GM19395 (cell line): ENCODE data around the gene NPNT.

Experiments used
- ATAC-seq: cut with Tn5 transposase; IDR thresholded peaks from one replicate; pipeline ENCODE4 v1.9.1; 2021; ENCODE audit warnings: mild to moderate bottlenecking, moderate library complexity; ENCODE audit not compliant: unreplicated experiment

NPNT gene

DNA sequence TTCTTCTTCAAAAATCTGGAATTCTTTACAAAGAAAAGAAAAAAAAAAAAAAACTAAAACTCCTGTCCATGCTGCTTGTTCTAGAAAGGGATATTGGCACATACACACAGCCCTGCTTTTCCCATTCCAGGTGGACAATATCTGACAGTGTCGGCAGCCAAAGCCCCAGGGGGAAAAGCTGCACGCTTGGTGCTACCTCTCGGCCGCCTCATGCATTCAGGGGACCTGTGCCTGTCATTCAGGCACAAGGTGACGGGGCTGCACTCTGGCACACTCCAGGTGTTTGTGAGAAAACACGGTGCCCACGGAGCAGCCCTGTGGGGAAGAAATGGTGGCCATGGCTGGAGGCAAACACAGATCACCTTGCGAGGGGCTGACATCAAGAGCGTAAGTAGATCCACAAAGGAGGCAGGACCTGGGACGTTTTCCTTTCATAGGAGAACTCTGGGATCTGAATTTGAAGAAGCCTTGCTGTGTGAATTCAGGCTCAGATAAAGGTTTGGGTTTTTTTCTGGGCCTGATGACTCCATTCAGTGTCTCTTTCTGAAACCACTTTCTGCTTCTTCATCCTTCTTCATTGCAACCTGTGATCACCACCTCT lies 71.9 kb downstream of the NPNT start:
- ATAC-seq: no peak

- no peak for ATAC-seq
Measured at GRCh38 chr4:105969575-105969974, 74.3 kb downstream of the NPNT start.

DNA sequence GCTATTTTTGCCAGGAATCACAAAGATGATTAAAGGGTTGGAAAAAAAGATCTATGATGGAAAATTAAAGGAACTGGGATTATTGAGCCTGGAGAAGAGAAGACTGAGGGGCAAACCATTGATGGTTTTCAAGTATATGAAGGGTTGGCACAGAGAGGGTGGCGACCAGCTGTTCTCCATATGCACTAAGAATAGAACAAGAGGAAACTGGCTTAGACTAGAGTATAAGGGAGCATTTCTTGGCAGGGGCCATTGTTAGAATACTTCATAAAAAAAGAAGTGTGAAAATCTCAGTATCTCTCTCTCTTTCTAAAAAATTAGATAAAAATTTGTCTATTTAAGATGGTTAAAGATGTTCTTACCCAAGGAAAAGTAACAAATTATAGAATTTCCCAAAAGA lies 75.1 kb downstream of the NPNT start:
- no peak for ATAC-seq

DNA sequence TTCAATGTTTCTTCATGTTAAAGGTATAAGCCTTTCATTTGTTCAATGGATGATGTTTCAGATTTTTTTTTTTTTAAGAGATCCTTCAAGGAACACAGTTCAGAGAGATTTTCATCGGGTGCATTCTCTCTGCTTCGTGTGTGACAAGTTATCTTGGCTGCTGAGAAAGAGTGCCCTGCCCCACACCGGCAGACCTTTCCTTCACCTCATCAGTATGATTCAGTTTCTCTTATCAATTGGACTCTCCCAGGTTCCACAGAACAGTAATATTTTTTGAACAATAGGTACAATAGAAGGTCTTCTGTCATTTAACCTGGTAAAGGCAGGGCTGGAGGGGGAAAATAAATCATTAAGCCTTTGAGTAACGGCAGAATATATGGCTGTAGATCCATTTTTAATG lies 75.8 kb downstream of the NPNT start:
- no peak for ATAC-seq

GRCh38 chr4:105972946-105973621 lies 77.8 kb downstream of the NPNT start:
- no peak for ATAC-seq

DNA sequence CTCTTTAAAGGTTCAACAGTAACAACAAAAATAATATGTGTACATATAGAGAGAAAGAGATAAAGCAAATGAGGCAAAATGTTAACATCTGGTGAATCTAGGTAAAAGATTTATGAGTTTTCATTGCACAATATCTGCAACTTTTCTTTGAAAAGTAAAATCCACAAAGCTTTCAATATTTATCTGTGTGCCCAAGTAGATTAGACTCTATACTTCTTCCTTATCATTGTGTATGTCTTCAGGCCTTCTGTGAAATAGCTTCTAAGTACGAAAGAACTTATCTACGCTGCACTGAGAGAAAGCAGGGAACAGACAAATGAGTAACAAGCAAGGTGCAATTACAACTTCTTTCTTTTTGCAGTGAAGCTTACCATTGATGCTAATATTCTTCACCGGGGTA lies 81.6 kb downstream of the NPNT start:
- no peak for ATAC-seq

GRCh38 chr4:105978684-105979296 lies 83.5 kb downstream of the NPNT start:
- no peak for ATAC-seq

- no peak for ATAC-seq
Measured at GRCh38 chr4:105979506-105979905, 84.2 kb downstream of the NPNT start.

DNA sequence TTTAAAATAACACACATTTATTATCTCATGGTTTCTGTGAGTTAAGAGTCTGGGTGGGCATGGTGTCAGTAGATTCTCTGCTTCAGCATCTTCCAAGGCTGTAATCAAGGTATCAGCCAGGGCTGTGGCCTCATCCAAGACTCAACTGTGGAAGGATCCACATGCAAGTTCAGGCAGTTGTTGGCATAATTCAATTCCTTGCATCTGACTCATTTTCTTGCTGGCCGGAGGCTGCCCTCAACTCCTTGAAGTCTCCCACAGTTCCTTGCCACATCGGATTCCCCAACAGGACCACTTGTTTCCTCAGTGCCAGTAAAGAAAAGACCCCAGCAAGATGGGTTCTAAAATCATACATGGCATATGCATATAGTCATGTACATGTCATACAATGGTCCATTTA lies 93.4 kb downstream of the NPNT start:
- no peak for ATAC-seq

DNA sequence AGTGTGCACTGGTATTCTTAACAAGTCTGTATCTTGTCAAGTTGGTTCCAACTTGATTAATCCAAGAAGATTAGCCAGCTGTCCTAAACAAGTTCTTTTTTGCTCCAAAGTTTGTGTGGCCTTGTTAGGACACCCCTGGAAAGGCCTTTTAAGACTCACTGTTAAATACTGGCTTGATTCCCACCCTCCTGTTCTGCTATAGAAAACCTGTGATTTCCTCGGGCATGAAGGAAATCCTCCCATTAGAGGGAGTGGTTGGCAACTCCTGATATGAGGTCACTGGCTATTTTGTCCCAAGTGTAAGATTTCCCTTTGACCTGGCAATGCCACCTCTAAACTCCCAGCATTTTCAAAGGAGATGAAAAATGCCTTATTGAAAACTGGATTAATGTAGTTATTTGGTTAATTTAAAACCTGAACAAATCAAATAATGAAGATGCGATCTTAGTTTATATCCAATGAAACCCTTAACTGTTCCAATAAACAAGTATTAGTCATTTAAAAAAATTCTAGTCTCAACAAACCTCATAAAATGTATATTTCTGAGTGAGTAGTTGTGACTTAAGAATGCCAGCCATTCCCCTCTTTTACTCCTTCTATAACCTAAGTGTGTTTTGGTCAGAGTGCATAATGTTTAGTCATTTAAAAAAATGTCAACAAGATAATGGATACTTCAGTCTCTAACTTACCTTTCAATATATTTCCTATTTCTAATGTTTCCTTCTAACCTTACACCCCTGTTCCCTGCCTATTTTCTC lies 94.4 kb downstream of the NPNT start:
- ATAC-seq: no peak

- ATAC-seq: no peak
Measured at GRCh38 chr4:105990933-105991332, 95.7 kb downstream of the NPNT start.

DNA sequence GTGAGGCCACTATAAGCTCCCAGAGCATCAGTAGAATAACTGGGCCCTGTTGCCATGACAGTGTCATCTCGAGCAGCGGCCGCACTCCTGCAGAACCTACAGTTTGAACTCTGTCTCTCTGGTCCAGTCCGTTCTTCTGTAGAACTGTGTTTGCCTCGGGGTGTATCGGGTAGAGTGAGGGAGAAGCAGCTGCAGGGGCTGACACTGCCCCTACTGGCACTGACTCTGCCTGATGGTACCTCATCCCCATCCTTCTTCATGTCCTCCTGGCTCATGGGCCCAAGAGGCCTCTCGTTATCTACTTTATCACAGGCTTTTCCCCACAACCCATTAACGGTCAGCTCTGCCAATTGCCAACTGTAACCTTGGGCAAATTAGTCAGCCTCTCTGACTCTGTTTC lies 96.5 kb downstream of the NPNT start:
- no peak for ATAC-seq

DNA sequence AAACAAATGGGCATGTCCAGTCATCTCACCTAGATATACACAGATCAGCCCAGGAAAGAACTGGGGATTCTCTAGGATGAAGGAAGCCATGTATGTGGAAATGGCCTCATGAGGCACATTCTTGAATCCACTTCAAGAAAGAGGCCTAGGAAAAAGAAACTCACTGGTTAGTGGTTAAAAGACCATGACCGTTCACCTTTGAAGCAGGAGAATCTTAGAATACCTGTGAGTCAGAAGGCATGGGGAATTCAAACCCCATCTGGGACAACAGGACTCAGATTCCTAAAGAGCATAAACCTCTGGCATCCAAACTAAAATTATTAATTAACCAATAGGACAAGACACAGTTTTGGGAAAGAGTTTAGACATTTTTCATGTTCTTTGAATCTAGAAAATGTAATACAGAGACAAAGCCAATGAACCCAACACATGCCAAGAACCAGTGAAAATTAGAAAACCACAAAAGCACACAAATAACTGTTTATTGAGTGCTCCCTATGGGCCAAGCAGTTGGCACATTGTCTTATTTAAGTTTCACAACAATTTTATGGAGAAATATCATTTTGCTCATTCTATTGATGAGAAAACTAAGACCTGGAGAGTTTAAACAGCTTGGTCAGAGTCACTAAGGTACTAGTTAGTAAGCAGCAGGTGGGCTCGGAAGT lies 97.5 kb downstream of the NPNT start:
- no peak for ATAC-seq

DNA sequence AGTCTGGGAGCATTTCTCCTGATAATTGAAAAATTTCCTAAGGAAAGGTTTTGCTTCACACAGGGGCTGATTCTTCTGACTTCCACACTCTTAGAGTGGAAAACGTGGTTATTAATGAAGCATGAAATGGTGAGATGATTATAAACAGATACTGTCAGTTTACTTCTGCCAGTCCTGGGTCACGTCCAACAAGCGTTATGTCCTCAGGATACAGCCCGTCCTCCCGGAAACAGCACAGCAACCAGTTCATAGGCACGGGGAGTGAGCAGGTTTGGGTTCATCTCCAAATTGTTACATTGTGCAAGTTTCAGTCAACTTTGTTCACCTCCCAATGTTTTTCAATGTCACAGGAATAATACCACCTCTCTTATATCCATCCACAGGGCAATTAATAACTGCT lies 98.8 kb downstream of the NPNT start:
- no peak for ATAC-seq

- no peak for ATAC-seq
Measured at GRCh38 chr4:105994841-105995501, 99.7 kb downstream of the NPNT start.

GRCh38 chr4:105996845-105997244 lies 101.6 kb downstream of the NPNT start:
- no peak for ATAC-seq

DNA sequence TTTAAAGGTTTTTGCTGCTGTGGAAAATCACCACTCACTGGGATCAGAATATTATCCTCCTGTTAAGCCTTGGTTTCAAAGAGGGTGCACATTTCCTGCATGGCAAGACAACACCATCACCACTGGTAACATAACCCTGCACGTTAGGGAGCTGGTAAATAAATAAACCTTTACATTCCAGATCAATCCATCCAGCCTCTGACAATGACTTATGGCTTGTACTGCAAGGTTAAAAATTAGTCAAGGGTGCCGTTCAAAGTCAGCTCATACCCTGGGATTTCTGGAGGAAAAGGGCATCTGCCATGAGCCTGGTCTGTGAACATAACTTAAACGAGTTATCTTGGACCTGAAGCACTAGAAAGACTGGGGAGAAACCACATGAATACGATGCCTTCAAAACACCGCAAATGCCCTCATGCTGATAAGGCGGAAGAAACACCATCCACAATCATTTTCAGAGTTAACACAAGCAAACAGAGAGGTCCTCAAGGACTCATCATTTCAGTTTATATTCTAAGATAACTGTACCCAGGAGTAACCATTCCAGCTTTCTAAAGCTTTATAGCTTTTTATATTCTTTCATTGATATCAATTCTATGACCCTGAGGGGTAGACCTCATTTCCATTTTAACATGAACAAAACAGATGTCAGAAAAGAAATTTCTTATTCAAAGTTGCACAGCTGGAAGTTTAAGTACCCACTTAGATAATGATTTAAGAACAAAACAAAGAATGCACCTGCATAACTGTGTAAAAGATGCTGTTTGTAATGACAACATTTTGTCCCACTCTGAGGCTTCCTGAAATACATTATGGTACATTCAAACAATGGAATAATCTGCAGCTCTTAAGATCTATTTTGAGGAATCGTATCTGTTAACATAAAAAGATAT lies 103.1 kb downstream of the NPNT start:
- ATAC-seq: no peak

DNA sequence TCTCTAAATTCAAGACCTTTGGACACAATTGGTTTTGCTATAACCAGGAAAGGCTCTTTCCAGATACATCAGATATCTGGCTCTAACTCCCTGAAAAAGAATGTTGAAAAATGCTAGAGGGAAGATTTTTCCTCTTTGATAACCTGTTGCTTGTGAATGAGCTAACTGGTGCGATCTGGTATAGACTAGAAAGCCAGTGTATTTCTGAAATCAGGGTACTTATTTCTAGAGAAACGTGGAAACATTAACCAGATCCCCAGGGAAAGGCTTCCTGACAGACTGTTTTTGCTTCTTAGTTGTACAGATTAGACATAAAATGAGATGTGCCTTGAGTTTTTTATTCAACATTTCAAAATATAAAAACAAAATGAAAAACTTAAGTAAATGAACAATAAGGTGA lies 107.7 kb downstream of the NPNT start:
- ATAC-seq: no peak

DNA sequence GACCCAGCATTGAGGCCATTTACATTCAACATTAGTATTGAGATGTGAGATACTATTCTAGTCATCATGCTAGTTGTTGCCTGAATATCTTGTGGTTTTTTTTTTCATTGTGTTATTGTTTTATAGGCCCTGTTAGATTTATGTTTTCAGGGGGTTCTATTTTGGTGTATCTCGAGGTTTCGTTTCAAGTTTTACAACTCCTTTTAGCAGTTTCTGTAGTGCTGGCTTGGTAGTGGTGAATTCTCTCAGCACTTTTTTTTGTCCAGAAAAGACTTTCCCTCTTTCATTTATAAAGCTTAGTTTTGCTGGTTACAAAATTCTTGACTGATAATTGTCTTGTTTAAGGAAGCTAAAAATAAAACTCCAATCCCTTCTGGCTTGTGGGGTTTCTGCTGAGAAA lies 115.5 kb downstream of the NPNT start:
- no peak for ATAC-seq

DNA sequence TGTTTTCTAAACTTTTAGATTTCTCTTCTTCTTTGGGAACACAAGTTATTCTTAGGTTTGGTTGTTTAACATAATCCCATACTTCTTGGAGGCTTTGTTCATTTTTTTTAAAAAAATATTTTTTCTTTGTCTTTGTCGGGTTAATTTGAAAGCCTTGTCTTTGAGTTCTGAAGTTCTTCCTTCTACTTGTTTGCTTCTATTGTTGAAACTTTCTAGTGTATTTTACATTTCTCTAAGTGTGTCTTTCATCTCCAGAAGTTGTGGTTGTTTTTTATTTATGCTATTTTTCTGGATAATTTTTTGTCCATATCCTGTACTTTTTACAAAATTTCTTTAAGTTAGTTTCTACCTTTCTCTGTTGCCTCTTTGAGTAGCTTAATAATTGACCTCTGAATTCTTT lies 116.1 kb downstream of the NPNT start:
- ATAC-seq: no peak
